ENCODE results near the gene AOC2. TPM values are rescaled to one million over a fixed set of nuclear protein-coding genes. Genes with fewer than 3 reads are reported as not detected.
A peak's percentile ranks its signal among the peaks of the same experiment; 100 is the strongest.

The AOC2 gene
- total and polyA plus RNA-seq, 2 of the 13 experiments (the other 11 are each of a cell fraction or from before 2014, with no cell fraction given) = 1.2 to 3.3 TPM

- H3K27ac ChIP-seq (ENCODE audit: extremely low read length, insufficient read depth, low read length) = peak overlapping the region; percentile 88
- H3K9ac ChIP-seq (ENCODE audit: insufficient read depth, low read depth, low read length) = peak overlapping the region; percentile 94
- ChIA-PET CTCF (ENCODE audit: low intra/inter-chr PET ratio, low total read pairs) (no interaction called here), POLR2A (interaction anchor here (0.5 to 12.5 kb wide), 32 partner anchors 8 to 518 kb away, joined by 3 to 278 read pairs (median 5); partner anchors contain the start of genes BECN1, EZH1, PLEKHH3 and PSME3)
- H3K79me2 ChIP-seq (ENCODE audit: insufficient read depth, low read length) = peaks cover 19% of the 10 kb centered on the region
- H3K4me2 ChIP-seq (ENCODE audit: low read depth, low read length) = peak overlapping the region; percentile 100
- H3K36me3 ChIP-seq (replicated peaks in 1 of 2; ENCODE audit: control insufficient read depth in 1 of 2, insufficient read depth in 2 of 2, low read length in 2 of 2) = peaks cover 0 to 2% of the 10 kb centered on the region in 2 experiments; a peak in 3 of 5 replicates
- WGBS (ENCODE audit: low lambda C conversion rate) = 19% methylated on average over 10 of the region's 10 CpGs
- DNase-seq (ENCODE audit: low spot score) = peak; percentile 74
- peaks cover 51% of the 10 kb centered on the region for H3K4me1 ChIP-seq (ENCODE audit: insufficient read depth, low read length)
- intact Hi-C loops (cut with micrococcal nuclease; ENCODE audit: unreplicated experiment) = loop anchor here (2.0 kb wide), 2 partner anchors 17 to 27 kb away; partner anchors contain the start of genes BECN1 and WNK4
- ATAC-seq = peak; percentile 55
- in situ Hi-C loops (cut with HindIII; ENCODE audit: extremely low pct_ligation_motif_present, low pct_unique_long_range_greater_than_20kb) = no loop called here
- no peaks in the 10 kb centered on the region for H3K9me3 ChIP-seq (ENCODE audit: low read length)
- H3K27me3 ChIP-seq (ENCODE audit: control insufficient read depth in 1 of 2, insufficient read depth in 2 of 2, low read length in 2 of 2) = no peaks in the 10 kb centered on the region; a peak in 2 of 5 replicates
- no peaks in the 10 kb centered on the region for H4K20me1 ChIP-seq (ENCODE audit: insufficient read depth, low read length)
- H3K4me3 ChIP-seq (replicated peaks in 1 of 3; ENCODE audit: insufficient read depth in 1 of 3, low read depth in 2 of 3, low read length in 3 of 3) = peak overlapping the region; percentile 88 to 94 (median 94)
- peak; percentile 77 for FAIRE-seq
- no peak overlapping the region for H2AFZ ChIP-seq (ENCODE audit: low read length)
- TSS peak; percentile 87 for BruUV-seq (replicated peaks)
- TF ChIP-seq ZBTB8A (CRISPR knock-in tag; IDR thresholded peaks at IDR 0.05; ENCODE audit: borderline replicate concordance, low read depth) = 0 out of 2 replicates have a peak, but pooled peaks have one; percentile 64
- no peak for TF ChIP-seq BCL3 (CRISPR knock-in tag; IDR thresholded peaks at IDR 0.05)
- TF ChIP-seq ATAD3A (CRISPR knock-in tag; IDR thresholded peaks at IDR 0.05) = no peak
- 0 out of 2 replicates have a peak, but pooled peaks have one; percentile 26 for TF ChIP-seq ZNF431 (CRISPR knock-in tag; IDR thresholded peaks at IDR 0.05; ENCODE audit: borderline replicate concordance, low read depth)
- no peak for TF ChIP-seq IRX3 (CRISPR knock-in tag; IDR thresholded peaks at IDR 0.05; ENCODE audit: borderline replicate concordance, low read depth)
- peak; percentile 81; the same call in 1 of the 2 replicates for TF ChIP-seq CBX5 (CRISPR knock-in tag; IDR thresholded peaks at IDR 0.05; ENCODE audit: borderline replicate concordance)
- no peak for TF ChIP-seq U2AF1 (optimal IDR thresholded peaks at IDR 0.05; ENCODE audit: low read depth, low read length)
- TF ChIP-seq FOXP1 (IDR thresholded peaks at IDR 0.05) = no peak
- 0 out of 2 replicates have a peak, but pooled peaks have one; percentile 27 for TF ChIP-seq FOXP1 (CRISPR knock-in tag; IDR thresholded peaks at IDR 0.05)
- TF ChIP-seq CBX2 (IDR thresholded peaks at IDR 0.05; ENCODE audit: low read depth, low read length) = no peak
- TF ChIP-seq CBX2 (CRISPR knock-in tag; IDR thresholded peaks at IDR 0.05; ENCODE audit: low read depth) = no peak
- TF ChIP-seq ZNF609 (CRISPR knock-in tag; IDR thresholded peaks at IDR 0.05; ENCODE audit: borderline replicate concordance) = peak; percentile 45; the same call in 1 of the 2 replicates
- peak; percentile 41; the same call in 1 of the 2 replicates for TF ChIP-seq NCOR1 (IDR thresholded peaks at IDR 0.05; ENCODE audit: borderline replicate concordance, low read length)
- 0 out of 2 replicates have a peak, but pooled peaks have one; percentile 79 for TF ChIP-seq ZC3H13 (CRISPR knock-in tag; IDR thresholded peaks at IDR 0.05)
- 0 out of 2 replicates have a peak, but pooled peaks have one; percentile 58 for TF ChIP-seq ZNF747 (CRISPR knock-in tag; IDR thresholded peaks at IDR 0.05; ENCODE audit: borderline replicate concordance)
- no peak for TF ChIP-seq REXO4 (CRISPR knock-in tag; IDR thresholded peaks at IDR 0.05; ENCODE audit: borderline replicate concordance)
These were observed 47.0 kb upstream of the AOC2 start for GRCh38 chr17:42797067-42798007.

Data from HepG2 (cell line).